ENCODE measurements around the gene TRAT1. TPM values are rescaled to one million over a fixed set of nuclear protein-coding genes. Genes with fewer than 3 reads are reported as not detected.
"Not testable (repeated sequence)": the region's sequence is repeated elsewhere in the genome, so short reads cannot be mapped to it uniquely, and the experiment has no call there.

TRAT1 gene
- total RNA-seq, 1 donor from 2014 or later = not detected

DNA sequence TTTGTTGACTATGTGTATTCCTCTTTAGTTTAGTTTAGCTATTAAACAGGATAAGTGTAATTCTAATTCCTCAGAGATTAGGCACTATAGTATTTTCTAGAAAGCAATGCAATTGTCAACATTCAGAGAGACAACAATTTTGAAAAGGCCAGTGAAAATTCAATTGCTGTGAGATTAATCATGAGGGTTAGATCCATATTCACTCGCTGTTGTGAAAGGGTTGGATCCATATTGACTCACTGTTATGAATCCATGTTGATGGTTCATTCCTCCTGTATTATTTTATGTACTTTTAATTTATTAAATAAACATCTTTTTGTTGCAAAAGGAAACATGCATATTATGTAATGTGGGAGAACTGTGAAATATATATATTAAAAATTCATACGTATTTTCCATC lies 641 bp downstream of the TRAT1 start:
- Mint-ChIP-seq H3K4me3 (ENCODE audit: low read depth) (no peak overlapping the region), H3K27me3 (no peaks in the 10 kb centered on the region), H3K27ac (no peak overlapping the region), H3K36me3 (ENCODE audit: insufficient read depth) (no peaks in the 10 kb centered on the region), H3K4me1 (ENCODE audit: low read depth) (no peaks in the 10 kb centered on the region), H3K9me3 (ENCODE audit: low read depth) (no peaks in the 10 kb centered on the region)
- TF ChIP-seq, protein P1, sequence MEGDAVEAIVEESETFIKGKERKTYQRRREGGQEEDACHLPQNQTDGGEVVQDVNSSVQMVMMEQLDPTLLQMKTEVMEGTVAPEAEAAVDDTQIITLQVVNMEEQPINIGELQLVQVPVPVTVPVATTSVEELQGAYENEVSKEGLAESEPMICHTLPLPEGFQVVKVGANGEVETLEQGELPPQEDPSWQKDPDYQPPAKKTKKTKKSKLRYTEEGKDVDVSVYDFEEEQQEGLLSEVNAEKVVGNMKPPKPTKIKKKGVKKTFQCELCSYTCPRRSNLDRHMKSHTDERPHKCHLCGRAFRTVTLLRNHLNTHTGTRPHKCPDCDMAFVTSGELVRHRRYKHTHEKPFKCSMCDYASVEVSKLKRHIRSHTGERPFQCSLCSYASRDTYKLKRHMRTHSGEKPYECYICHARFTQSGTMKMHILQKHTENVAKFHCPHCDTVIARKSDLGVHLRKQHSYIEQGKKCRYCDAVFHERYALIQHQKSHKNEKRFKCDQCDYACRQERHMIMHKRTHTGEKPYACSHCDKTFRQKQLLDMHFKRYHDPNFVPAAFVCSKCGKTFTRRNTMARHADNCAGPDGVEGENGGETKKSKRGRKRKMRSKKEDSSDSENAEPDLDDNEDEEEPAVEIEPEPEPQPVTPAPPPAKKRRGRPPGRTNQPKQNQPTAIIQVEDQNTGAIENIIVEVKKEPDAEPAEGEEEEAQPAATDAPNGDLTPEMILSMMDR (IDR thresholded peaks at IDR 0.05; ENCODE audit: unreplicated experiment) = no peak
- DNase-seq (ENCODE audit: low spot score, unreplicated experiment) = no peak

DNA sequence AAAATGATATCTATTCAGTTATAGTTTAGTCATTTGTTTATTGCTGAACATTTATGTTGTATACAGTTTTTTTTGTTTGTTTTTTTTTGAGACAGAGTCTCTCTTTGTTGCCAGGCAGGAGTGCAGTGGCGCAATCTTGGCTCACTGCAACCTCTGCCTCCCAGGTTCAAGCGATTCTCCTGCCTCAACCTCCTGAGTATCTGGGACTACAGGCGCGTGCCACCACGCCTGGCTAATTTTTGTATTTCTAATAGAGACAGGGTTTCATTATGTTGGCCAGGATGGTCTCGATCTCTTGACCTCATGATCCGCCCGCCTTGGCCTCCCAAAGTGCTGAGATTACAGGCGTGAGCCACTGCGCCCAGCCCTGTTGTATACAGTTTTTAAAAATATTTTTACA lies 1.2 kb downstream of the TRAT1 start:
- not testable (repeated sequence) for DNase-seq (ENCODE audit: low spot score, unreplicated experiment); H3K4me1 Mint-ChIP-seq (ENCODE audit: low read depth); H3K36me3 Mint-ChIP-seq (ENCODE audit: insufficient read depth); H3K27me3 Mint-ChIP-seq; H3K27ac Mint-ChIP-seq; H3K4me3 Mint-ChIP-seq (ENCODE audit: low read depth); H3K9me3 Mint-ChIP-seq (ENCODE audit: low read depth)

DNA sequence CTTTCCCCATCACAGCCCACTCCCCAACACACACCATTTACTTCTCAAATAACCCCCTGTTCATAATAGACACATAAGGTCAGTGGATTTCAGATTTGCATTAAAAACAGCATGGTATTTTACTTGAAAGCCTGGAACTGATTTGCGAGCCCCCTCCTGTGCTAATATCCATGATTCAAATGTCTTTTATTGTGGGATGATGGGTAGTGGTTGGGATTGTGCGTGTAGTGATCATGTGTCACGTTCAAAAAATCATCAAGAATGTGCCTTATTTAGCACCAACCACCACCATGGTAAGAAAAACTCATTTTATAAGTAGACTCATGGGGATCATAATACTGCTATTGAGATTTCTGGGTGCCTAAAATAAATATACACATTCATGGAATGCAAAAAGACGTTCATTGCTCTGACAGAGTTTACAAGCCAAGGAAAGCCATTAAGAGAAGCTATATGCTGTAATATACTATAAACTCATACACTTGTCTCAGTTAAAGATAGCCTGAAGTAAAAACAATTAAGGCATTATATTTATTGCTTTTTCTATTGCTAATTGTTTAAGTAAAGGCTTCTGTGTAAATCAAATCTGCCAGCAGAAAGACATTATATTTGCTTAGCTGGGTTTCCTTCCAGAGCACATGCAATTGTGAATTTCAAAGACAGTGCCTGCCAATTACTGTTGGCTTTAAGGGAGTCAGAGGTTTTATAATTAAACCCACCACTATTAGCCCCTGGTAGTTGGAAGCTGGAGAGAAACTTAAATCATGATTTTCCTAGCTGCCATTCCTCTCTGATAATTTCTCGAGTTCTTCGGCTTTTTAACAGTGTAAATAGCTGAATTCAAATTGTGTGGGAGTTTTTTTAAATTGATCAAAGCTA lies 4.0 kb downstream of the TRAT1 start:
- Mint-ChIP-seq H3K36me3 (ENCODE audit: insufficient read depth) (no peaks in the 10 kb centered on the region), H3K27ac (no peak overlapping the region), H3K4me1 (ENCODE audit: low read depth) (no peaks in the 10 kb centered on the region), H3K4me3 (ENCODE audit: low read depth) (no peak overlapping the region), H3K9me3 (ENCODE audit: low read depth) (no peaks in the 10 kb centered on the region), H3K27me3 (no peaks in the 10 kb centered on the region)
- DNase-seq (ENCODE audit: low spot score, unreplicated experiment) = no peak
- TF ChIP-seq, protein P1 (IDR thresholded peaks at IDR 0.05; ENCODE audit: unreplicated experiment) = no peak

DNA sequence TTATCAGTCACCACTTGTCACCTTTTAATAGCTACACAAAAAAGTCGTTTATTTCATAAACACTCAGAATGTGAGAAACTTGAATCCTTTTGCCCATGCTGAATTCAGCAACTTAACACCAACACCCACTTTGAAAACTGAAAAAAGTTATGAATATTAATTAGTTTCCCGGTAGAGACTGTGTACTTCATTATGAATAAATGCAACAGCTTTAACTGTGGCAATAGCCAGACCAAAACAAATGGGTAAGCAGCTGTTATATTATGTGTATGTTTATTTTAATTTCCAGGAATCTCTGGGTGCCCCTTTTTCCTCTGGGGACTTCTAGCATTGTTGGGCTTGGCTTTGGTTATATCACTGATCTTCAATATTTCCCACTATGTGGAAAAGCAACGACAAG lies 7.8 kb downstream of the TRAT1 start:
- Mint-ChIP-seq H3K4me1 (ENCODE audit: low read depth) (no peaks in the 10 kb centered on the region), H3K27me3 (no peaks in the 10 kb centered on the region), H3K36me3 (ENCODE audit: insufficient read depth) (no peaks in the 10 kb centered on the region), H3K27ac (no peak overlapping the region), H3K9me3 (ENCODE audit: low read depth) (no peaks in the 10 kb centered on the region), H3K4me3 (ENCODE audit: low read depth) (no peak overlapping the region)
- no peak for DNase-seq (ENCODE audit: low spot score, unreplicated experiment)
- TF ChIP-seq, protein P1 (IDR thresholded peaks at IDR 0.05; ENCODE audit: unreplicated experiment) = no peak

DNA sequence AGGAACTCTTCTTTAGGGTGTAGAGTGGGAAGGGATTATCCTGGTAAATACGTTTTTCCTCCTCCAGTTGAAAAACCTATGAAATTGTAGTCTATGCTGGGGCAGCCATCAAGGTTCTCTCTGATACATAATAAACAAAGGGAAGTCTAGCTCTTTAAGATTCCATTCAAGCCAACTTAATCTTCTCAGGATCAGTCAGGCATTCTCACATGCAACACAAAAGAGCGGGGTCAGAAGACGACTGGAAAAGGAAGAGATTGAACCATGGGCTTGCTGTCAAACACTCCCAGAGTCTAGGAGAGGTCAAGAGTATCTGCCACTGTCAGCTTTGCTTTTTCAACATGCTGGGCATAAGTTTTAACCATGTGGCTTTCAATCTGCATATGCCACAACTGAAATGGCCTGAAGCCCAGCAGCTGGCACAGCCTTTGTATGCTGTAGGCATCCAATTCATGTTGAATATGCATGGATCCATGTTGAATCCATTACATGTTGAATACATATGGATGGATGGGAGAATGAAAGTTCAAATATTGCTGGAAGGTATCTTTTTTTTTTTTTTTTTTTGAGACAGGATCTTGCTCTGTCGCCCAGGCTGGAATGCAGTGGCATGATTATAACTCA lies 8.5 kb downstream of the TRAT1 start:
- Mint-ChIP-seq H3K27me3 (no peaks in the 10 kb centered on the region), H3K27ac (no peak overlapping the region), H3K9me3 (ENCODE audit: low read depth) (no peaks in the 10 kb centered on the region), H3K36me3 (ENCODE audit: insufficient read depth) (no peaks in the 10 kb centered on the region), H3K4me3 (ENCODE audit: low read depth) (no peak overlapping the region), H3K4me1 (ENCODE audit: low read depth) (no peaks in the 10 kb centered on the region)
- no peak for DNase-seq (ENCODE audit: low spot score, unreplicated experiment)
- TF ChIP-seq, protein P1 (IDR thresholded peaks at IDR 0.05; ENCODE audit: unreplicated experiment) = no peak
